Measurements from ENCODE around the gene NET1.
"Not testable (repeated sequence)": the region's sequence is repeated elsewhere in the genome, so short reads cannot be mapped to it uniquely, and the experiment has no call there.

The NET1 gene

DNA sequence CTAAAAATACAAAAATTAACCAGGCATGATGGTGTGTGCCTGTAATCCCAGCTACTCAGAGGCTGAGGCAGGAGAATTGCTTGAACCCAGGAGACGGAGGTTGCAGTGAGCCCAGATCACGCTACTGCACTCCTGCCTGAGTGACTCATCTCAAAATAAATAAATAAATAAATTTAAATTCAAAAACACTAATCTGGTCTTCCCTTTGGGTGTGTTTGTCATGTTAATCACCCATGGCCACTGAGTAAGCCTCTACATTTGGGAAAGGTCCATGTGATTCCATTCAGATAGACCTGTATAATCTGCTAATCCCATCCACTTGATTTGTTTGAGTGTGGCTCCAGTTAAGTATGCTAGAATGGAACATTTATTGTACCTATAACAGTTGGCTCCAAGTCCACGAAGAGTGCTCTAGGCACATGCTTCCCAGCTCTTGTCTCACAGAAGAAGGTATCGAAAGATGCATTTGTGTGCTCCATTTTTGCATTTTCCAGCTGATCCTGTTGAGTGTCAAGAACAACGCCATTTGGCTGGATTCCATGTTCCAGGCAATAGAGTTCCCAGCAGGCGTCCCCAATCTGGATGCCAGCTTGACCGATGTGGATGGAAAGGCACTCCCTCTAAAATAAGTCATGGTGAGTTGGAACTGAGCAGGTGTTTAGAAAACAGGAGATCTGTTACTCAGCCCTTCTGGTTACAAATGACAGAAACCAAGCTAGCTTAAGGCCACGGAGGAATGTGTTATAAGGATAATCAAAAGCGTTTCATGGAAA lies 11.7 kb upstream of the NET1 start:
- no peak for DNase-seq

DNA sequence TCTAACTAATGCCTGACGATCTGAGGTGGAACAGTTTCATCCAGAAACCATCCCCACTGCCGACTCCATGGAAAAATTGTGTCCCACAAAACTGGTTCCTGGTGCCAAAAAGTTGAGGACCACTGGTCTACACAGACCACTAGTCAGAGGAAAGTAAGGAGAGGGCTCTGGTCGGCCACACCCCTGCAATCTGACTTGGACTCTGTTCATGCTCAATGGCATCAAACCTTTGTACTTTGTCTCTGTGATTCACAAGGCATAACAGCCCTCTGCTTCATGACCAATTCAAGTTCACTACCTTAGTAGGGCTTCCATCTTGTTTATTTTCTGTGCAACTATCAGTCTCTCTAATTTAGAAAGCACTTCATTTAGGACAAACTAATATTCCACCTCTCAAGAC lies 9.6 kb upstream of the NET1 start:
- DNase-seq = no peak

DNA sequence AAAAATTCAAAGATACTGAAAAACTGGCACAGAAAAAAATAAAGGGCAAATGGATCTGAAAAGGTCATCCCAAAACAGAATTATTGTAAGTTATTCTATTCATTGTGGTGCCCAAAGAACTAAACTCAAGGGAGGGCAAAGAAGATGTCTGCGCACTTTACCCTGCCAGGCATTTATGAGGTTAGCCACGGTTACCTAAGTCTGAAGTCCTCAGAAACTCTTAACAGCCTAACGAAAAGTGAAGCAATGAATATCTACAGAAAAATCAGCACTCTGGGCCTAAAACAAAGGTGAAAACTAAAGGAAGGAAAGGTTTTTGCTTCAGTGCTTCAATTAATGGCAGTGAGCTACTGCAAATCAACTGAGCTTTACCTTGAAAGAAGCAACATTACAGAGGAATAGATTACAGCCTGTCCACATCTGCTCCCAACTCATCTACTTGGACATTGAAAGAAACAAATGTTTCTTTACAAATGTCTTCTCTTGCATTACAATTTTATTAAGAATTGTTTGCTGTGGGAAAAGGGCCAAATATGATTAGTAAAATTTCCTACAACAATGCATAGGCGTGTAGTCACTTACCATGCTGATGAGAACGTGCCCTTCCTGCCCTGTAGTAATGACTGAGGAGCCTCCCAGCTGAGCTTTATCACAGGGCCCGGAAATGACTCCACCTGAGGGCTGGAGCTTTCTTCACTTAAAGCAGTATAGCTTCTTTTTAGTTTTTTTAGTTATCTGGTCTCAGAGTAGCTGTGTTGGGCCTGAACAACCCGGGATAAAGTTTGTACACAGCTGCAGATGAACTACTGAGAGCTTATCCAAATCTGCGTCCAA lies 7.9 kb upstream of the NET1 start, which contains the start of gene TUBAL3:
TSS of gene TUBAL3 (minus strand) at position 621 of the 834 bp plus-strand sequence. CDS start at position 585, 36 bp downstream.
- no peak for DNase-seq

DNA sequence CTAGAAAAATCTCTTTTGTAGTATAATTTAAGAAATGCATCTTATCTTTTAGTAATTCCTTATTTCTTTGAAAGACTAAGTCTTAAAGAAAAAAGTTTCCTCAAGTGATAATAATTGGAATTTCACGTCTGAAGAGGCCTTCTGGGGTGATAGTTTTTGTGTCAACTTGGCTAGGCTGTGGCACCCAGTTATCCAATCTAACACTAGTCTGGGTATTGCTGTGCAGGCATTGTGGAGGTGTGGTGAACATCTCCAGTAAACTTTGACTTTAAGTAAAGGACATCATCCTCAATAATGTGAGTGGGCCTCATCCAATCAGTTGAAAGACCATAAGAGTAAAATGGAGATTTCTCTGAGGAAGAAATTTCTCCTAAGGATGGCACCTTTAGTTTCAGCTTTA lies 5.4 kb upstream of the NET1 start:
- no peak for DNase-seq

DNA sequence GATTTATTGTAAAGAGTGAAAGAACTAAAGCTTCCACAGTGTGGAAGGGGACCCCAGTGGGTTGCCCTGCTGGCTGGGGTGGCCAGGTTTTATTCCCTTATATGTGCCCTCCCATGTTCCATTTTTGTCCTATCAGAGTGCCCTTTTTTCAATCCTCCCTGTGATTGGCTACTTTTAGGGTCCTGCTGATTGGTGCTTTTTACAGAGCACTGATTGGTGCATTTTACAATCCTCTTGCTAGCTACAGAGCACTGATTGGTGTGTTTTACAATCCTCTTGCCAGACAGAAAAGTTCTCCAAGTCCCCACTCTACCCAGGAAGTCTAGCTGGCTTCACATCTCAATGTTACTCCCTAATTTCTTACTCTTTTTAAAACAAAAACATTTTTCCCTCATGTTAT lies 1.6 kb upstream of the NET1 start:
- DNase-seq = not testable (repeated sequence)

DNA sequence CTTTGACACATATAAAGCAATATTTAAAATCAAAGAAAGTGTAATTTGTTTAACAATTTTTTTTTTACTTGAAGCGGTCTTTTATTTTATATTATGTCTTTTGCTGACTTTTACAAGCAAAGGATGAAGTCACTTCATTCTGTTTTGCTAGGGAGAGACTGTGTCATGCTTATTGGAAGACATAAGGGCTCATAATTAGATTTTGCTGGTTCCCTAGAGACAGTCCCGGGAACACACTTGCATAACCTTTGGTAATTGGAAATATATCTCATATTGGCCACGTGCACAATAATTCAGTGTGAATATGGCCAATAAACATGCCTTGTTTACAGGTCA lies 448 bp upstream of the NET1 start:
- DNase-seq = no peak

DNA sequence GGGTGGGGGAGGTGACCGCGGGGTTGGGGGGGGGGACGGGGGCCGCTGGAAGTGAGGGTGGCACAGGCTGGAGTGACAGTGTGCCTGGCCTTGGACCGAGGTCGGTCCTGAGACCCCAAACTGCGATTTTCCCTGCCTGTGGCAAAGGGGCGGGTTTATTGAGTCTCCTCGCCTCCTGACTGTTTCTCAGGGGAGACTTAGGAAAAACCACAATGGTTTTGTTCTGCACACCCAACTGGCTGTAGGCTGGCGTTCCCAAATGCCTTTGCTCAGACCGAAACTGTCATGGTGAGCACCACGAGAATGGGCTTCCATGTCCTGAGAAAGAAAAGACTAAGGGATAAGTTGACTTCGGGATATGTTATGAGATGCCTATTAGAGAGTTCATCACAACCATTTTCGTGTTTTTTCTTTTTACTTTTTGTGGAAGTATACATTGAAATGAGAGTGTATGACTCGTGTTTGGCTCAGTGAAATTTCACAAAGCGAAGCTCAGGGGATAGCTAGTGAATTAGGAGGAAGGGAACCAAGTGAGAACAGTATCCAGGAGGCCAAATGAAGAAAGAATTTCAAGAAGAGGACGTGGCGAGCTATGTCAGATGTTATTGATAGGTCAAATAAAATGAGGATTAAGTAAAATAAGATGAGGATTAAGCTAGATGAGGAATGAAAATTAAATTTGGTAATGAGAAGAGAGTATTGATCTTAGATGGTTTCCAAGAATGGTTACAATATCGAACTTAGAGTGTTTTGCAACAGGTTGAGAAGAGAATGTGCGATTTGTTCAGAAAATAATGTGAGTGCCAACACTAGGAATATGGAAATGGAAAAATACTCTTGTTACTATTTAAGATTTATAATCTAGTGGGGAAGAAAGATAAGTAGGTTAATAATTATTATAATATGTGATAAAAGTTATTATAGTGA lies 918 bp downstream of the NET1 start:
- no peak for DNase-seq

DNA sequence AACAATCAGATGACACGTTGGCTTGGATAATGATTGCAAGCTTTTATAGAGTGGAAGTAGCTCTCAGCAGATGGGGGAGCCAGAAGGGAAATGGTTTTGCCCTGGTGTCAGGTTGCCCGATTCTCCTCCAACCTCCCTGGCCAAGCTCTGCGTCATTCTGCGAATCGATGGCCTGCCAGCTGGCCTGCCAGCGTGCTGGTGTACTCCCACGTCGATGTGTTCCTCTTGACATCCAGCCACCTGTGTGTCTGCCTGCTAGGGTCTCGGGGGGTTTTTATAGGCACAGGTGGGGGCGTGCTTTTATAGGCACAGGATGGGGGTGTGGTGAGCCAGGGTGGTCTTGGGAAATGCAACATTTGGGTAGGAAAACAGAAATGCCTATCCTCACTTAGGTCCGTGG lies 4.6 kb downstream of the NET1 start:
- no peak for DNase-seq

DNA sequence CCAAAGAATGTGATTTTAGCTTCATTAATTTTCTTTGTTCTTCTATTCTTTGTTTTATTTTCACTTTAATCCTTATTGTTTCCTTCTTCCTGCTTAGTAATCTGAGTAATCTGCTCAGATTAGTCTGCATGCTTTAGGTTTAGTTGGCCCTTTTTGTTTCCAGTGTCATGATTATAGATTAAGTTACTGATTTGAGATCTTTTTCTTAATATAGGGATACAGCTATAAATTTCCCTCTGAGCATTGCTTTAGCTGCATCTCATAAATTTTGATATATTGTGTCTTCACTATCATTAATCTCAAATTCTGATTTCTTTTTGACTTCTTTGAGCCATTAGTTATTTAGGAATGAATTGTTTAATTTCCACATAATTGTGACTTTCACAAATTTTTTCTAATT lies 6.2 kb downstream of the NET1 start:
- no peak for DNase-seq

DNA sequence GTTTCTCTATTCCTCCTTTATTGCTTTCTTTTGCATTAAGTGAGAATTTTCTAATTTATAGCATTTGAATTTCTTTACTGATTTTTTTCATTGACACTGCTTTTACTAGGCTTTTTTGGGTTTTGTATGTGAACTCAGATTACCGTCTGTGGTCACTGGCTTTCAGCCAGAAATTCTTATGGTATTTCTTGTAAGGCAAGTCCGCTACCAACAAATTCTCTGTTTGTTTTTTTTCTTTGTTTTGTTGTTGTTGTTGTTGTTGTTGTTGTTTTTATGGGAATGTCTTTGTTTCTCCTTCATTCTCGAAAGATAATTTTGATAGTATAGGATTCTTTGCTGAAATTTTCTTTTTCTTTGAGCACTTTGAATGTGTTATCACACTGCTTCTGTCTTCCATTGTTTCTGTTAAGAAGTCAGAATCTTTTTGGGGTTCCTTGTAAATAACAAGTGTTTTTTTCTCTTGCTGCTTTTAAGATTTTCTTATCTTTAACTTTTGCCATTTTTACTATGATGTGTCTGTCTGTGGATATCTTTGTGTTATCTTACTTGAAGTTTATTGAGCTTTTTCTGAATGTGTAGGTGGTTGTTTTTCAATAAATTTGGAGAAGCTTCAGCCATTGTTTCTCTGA lies 7.2 kb downstream of the NET1 start:
- DNase-seq = no peak

DNA sequence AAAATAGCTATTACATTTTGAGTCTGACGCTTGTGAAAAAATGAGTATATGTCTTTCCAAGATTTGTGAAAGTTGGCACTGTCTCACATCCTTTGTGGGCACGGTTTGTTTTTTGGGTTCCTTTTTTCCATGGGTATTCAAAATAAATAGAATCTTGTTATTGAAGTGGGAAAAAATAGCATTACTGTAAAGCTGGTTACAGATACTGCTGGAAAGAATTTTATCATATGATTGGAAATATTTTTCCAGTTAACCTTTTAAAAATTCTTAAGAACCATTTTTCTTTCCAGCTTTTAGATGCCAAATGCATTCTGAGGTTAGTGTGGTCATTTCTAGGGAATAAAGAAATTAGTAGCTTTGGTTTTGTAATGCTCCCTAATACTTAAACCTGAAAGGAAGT lies 11.4 kb downstream of the NET1 start:
- DNase-seq = no peak

DNA sequence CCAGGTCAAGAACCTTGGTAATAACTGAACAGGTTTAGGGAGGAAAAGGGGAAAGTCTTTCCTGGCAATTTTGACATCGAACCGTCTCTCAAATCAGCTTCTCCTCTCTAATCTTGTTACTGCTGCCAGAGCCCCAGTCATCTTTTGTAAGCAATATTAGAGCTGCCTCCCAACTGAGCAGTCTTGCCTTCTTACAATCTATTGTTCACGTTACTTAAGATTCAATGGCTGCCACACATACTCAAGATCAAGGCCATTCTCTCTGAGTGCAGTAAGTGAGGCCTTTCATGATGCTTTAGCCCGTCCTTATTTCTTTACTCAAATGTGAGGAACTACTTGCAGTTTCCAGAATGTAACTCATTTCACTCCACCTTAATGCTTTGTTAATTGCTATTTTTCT lies 12.4 kb downstream of the NET1 start:
- no peak for DNase-seq

DNA sequence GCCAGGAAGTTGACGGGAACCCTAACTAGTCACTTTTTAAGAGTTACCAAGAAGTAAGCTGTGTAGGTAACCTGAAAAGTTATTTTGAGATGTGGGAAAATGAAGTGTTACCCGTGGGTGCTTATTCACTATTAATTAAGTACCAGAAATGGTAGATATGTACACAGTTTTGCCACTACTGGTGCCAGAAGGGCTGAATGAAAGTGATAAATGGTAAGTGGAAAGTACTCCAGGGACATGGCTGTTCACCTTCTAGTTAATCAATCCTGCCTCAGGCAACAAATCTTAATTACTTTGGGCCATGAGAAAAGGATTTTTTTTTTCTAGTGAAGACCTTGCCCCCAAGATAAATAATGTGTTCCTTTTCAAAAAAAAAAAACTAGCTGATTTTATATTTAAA lies 15.8 kb downstream of the NET1 start:
- no peak for DNase-seq

DNA sequence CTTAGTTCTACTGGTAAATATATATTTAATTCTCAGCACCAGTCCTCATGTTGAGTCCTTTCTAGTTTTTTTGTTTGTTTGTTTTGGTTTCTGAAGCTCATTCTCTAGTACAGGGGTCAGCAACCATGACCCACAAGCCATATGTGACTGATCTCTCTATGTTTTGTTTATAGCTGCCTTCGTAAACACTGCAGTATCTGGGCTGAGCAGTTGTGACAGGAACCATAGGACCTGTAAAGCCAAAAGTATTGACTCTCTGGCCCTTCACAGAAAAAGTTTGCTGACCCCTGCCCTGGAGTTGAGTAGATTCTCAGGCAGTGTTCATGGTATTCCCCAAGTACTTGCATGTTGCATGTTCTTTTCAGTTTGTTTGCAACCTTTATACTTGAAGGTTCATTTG lies 20.8 kb downstream of the NET1 start:
- DNase-seq = no peak

DNA sequence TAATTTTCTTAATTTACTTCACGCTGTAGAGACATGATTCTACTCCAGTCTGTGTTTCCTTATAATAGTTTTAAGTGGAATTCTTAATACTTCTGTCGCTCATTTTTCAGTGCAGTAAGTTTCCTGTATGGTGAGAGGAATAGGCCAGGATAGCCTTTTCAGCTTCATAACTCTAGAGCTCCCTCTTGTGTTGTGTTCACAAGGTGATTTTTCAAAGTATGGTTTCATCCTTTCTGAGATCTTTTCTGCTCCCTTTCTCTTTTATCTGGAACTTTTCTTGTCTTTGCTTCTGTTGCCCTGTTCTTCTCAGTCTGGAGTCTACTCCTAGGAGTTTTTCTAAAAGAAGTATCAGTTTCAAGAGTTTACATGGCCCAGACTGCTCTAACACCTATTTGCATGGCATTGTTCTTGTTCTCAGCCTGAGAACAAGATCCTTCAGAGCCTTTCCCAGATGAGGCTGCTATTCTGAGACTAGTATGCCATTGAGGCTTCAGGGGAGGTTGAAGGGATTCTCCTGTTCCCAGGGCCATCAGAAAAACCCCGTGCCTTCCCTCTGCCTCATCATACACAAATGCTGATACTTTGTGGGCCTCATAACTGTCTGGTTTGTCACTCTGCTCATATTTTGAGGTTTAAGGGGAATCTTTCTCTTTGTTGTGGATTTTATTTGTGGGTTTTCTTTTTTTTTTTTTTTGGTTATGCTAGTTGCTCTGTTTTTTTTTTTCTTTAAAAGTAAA lies 21.8 kb downstream of the NET1 start:
- DNase-seq = no peak

DNA sequence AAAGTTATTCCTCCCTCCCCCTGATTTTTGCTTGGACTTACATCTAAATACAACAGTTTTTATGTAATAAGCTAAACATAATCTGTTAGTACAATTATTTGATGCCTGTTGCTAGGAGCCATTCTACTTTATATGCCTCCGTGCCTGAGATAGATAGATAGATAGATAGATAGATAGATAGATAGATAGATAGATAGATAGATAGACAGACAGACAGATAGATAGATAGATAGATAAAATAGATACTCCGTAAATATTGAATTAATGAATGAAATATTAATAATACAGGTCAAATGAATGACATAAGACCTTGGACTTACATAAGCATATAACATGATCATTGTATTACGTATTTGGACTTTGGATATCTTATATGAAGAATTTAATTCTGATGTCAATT lies 23.0 kb downstream of the NET1 start:
- DNase-seq = no peak

DNA sequence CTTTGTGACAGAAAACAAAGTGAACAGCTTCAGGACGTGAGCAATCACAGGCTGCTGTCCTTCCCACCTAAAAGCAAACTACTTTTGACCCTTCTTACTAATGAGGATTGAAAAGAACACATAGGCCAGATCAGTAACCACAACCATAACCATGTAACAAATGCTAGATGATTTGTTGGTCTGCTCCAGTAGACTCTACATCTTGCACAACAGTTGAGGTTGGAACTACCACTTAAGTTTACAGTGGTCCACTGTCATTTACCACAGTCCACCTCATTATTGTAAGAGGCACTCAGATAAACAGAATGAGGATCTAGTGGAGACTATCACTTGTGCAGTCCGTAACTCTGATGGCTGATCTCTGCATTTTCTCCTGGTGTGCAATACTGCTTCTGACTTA lies 27.8 kb downstream of the NET1 start:
- DNase-seq = no peak

DNA sequence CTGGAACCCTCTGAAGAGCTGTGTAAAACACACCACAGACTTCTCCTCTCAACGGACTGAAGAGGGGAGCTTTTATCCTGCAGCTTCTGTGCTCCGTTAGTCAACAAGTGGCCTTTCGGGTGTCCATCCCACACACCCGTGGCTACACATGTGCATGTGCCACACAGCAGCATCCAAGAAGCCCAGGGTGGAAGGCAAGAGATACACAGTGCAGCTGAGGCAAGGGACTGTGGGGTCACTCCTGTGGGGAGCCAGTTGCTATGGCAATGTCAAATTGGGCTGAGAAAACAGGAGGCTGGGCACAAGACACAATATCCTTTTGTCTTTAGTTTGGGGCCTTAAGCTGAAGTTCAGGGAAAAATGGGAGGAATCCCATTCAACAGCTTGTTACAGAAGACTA lies 28.7 kb downstream of the NET1 start:
- no peak for DNase-seq

DNA sequence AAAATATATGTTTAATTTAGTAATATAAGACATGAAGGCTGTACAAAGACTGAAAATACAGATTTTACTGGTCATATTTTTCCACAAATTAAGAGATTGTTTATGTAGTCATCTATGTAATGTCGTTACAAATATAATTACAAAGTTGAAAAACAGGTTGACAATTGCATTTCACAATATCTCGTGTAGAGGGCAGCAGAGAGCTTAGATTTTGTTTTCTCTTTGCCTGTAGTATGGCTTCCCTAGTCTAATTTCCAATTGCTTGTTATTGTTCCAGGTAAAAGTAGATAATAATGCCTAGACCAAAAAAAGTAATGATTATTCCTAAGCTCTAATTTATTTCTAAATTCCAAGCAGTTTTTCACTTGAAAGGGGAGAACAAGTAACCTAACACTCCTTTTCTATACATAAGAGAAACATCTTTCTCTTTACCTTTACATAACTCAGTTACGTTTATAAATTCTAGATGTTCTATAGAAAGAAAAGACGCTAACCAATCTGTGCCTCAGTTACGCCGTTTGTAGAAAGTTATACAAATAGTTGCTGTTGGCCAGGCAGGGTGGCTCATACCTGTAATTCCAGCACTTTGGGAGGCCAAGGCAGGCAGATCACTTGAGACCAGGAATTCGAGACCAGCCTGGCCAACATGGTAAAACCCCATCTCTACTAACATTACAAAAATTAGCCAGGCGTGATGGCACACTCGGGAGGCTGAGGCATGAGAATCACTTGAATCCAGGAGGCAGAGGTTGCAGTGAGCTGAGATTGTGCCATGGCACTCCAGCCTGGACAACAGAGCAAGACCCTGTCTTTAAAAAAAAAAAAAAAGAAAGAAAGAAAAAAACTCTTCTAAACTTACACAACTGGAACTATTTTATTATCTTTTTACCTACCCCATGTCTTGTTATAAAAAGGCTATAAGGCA lies 30.0 kb downstream of the NET1 start:
- peak in 1 of 2 donors; percentile 63 for DNase-seq

DNA sequence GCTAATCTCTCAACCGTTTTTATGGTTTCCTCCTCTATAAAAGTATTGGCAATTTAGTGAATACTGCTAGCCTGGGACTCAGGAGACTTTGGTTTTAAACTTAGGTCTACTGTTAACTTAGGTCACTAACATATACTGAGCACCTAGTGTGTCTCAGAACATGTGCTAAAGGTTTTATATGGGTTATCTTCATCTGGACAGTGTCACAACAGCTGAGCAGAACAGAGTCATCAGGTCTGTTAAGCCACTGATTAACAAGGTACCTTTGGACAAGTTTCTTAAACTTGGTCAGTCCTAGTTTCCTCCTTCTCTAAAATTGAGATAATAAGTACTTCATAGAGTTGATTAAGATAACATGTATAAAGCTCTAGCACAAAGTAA lies 30.6 kb downstream of the NET1 start:
- no peak for DNase-seq

DNA sequence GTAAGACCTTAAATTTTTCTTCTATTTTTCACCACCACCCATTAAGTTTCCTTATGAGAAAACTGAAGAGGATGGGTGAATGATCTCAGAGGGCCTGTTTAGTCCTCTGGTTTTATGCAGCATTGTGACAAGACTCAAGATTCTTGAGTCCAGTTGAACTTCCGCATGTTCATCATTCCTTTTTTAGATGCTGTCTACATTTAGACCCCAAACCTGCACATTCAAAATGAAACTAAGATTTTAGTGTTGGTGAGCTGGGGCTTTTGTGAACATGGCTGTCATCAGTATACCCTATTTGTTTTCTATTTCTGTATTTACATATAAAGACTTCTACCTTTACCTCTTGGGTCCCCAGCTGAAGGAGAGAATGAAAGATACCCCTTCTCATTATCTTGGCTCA lies 31.1 kb downstream of the NET1 start:
- no peak for DNase-seq

Data from activated CD4-positive, alpha-beta T cell treated with anti-CD3 and anti-CD28 coated beads for 4 hours (primary cell).